HCT116 (cell line): ENCODE results near the gene TSPAN6. TPM values are rescaled to one million over a fixed set of nuclear protein-coding genes. Genes with fewer than 3 reads are reported as not detected.

Experiments
- ATAC-seq: fragments of 200-7000 bp; cut with Tn5 transposase; 2 replicates; pipeline ENCODE4 v1.9.1; 2020; ENCODE audit warnings: mild to moderate bottlenecking, moderate library complexity
- BruUV-seq: library from RNA; stranded (reverse); fragments of 400-500 nt; replicated peaks from 2 replicates; lab custom pipeline; 2021; lab: Mats Ljungman, UMichigan
- CTCF ChIA-PET: fragments of 300-600 bp; sonication (Branson Sonifier 250); formaldehyde crosslinking; loops from one replicate; lab custom pipeline; 2021; ENCODE audit warnings: antibody characterized with exemption; lab: Charles Lee
- POLR2A ChIA-PET: fragments of 300-600, 350-600 bp; sonication (Branson Sonifier 250); formaldehyde crosslinking; loops from one replicate; lab custom pipeline; 2021; ENCODE audit warnings: antibody characterized with exemption; lab: Charles Lee
- RAD21 ChIA-PET, 2 experiments: fragments of 300-600 bp; sonication (Branson Sonifier 250); formaldehyde crosslinking; loops; one replicate each; lab custom pipeline; 2023; ENCODE audit warnings: low total read pairs in 2 of 2; ENCODE audit not compliant: uncharacterized antibody in 2 of 2, unreplicated experiment in 2 of 2, low non-redundant PET in 1 of 2; lab: Charles Lee
- DNase-seq: peaks from one replicate; pipeline ENCODE4 v3.0.0-alpha.2; 2010; ENCODE audit warnings: low read depth, low spot score
- H2AFZ ChIP-seq: fragments of 200-600 bp; shearing (Covaris generic), sonication (generic); 2 replicates; pipeline ENCODE4 v1.6.1; 2017; ENCODE audit warnings: low read depth, mixed run types, mixed read lengths, antibody characterized with exemption, low read length; ENCODE audit not compliant: poor library complexity, severe bottlenecking
- H3K27ac ChIP-seq: 2 replicates; pipeline ENCODE4 v1.5.1; 2012; ENCODE audit warnings: low read depth, low read length
- H3K27me3 ChIP-seq: fragments of 200-600 bp; sonication (generic); 2 replicates; pipeline ENCODE4 v1.6.1; 2016; ENCODE audit warnings: mixed run types, low read length, mixed read lengths; ENCODE audit not compliant: insufficient read depth
- H3K36me3 ChIP-seq, 2 experiments: fragments of 200-500 bp in 1 of 2; fragments of 200-600 bp in 1 of 2; sonication (Bioruptor generic) in 1 of 2; sonication (generic) in 1 of 2; 2 replicates each; pipeline versions ENCODE4 v1.5.1 to v1.6.1; 2014 to 2016; ENCODE audit warnings: low read length in 2 of 2, inconsistent platforms in 1 of 2, mixed read lengths in 1 of 2, mixed run types in 1 of 2; ENCODE audit not compliant: insufficient read depth in 2 of 2, control insufficient read depth in 1 of 2
- H3K4me1 ChIP-seq, 2 experiments: fragments of 200-600 bp in 1 of 2; sonication (generic) in 1 of 2; 2 replicates each; pipeline versions ENCODE4 v1.5.1 to v1.6.1; 2012 to 2017; ENCODE audit warnings: low read length in 2 of 2, inconsistent platforms in 1 of 2, mild to moderate bottlenecking in 1 of 2, mixed read lengths in 1 of 2, mixed run types in 1 of 2, moderate library complexity in 1 of 2; ENCODE audit not compliant: insufficient read depth in 2 of 2, control insufficient read depth in 1 of 2
- H3K4me2 ChIP-seq: fragments of 200-600 bp; sonication (generic); 2 replicates; pipeline ENCODE4 v1.6.1; 2017; ENCODE audit warnings: mixed run types, low read length, mixed read lengths
- H3K4me3 ChIP-seq, 2 experiments: fragments of 200-600 bp in 1 of 2; sonication (generic) in 1 of 2; replicated peaks in 1 of 2; 2 replicates each; pipeline ENCODE4 v1.5.1; 2011 to 2016; ENCODE audit warnings: low read length in 2 of 2, control low read depth in 1 of 2, low read depth in 1 of 2, mild to moderate bottlenecking in 1 of 2, mixed read lengths in 1 of 2, mixed run types in 1 of 2
- H3K79me2 ChIP-seq: fragments of 200-600 bp; sonication (generic); 2 replicates; pipeline ENCODE4 v1.6.1; 2017; ENCODE audit warnings: mild to moderate bottlenecking, mixed run types, low read length, moderate library complexity, mixed read lengths; ENCODE audit not compliant: insufficient read depth
- H3K9ac ChIP-seq: fragments of 200-600 bp; sonication (generic); 2 replicates; pipeline ENCODE4 v1.6.1; 2016; ENCODE audit warnings: low read length, mixed read lengths
- H3K9me2 ChIP-seq: fragments of 200-600 bp; sonication (generic), shearing (Covaris generic); 2 replicates; pipeline ENCODE4 v1.6.1; 2017; ENCODE audit warnings: mixed run types, mild to moderate bottlenecking, moderate library complexity; ENCODE audit not compliant: insufficient read depth
- H3K9me3 ChIP-seq, 2 experiments: fragments of 200-500 bp in 1 of 2; fragments of 200-600 bp in 1 of 2; sonication (Bioruptor generic) in 1 of 2; sonication (generic) in 1 of 2; 2 replicates each; pipeline ENCODE4 v1.6.1; 2014 to 2017; ENCODE audit warnings: low read length in 2 of 2, mixed read lengths in 2 of 2, inconsistent platforms in 1 of 2, low read depth in 1 of 2, mild to moderate bottlenecking in 1 of 2, mixed run types in 1 of 2, moderate library complexity in 1 of 2; ENCODE audit not compliant: control insufficient read depth in 1 of 2, insufficient read depth in 1 of 2
- H4K20me1 ChIP-seq: fragments of 200-600 bp; sonication (generic), shearing (Covaris generic); 2 replicates; pipeline ENCODE4 v1.6.1; 2017; ENCODE audit warnings: mixed run types, mild to moderate bottlenecking, moderate library complexity; ENCODE audit not compliant: insufficient read depth
- ATF3 ChIP-seq: IDR thresholded peaks from 2 replicates; pipeline ENCODE4 v1.6.1; 2012
- CEBPB ChIP-seq: IDR thresholded peaks from 2 replicates; pipeline ENCODE4 v1.6.1; 2012; ENCODE audit warnings: low read depth
- CTCF ChIP-seq, 3 experiments: fragments of 200-600 bp in 1 of 3; sonication (generic) in 1 of 3; IDR thresholded peaks in 2 of 3; conservative IDR thresholded peaks in 1 of 3; 2 replicates each; pipeline ENCODE4 v1.5.1; 2012 to 2017; ENCODE audit warnings: low read depth in 2 of 3, low read length in 2 of 3, antibody characterized with exemption in 1 of 3, borderline replicate concordance in 1 of 3, control low read depth in 1 of 3, mild to moderate bottlenecking in 1 of 3, mixed read lengths in 1 of 3, mixed run types in 1 of 3, moderate library complexity in 1 of 3; ENCODE audit not compliant: insufficient read depth in 1 of 3
- EZH2 ChIP-seq: fragments of 200-600 bp; sonication (generic); IDR thresholded peaks from 2 replicates; pipeline ENCODE4 v1.6.1; 2017; ENCODE audit warnings: antibody characterized with exemption, mixed run types
- JUND ChIP-seq: IDR thresholded peaks from 2 replicates; pipeline ENCODE4 v1.6.1; 2012
- POLR2A ChIP-seq: IDR thresholded peaks from 2 replicates; pipeline ENCODE4 v1.7.0; 2011; ENCODE audit warnings: borderline replicate concordance; ENCODE audit not compliant: insufficient read depth, insufficient read length; ENCODE audit errors: extremely low read depth
- RAD21 ChIP-seq: IDR thresholded peaks from 2 replicates; pipeline ENCODE4 v1.6.1; 2012; ENCODE audit warnings: low read depth, mild to moderate bottlenecking
- SIN3A ChIP-seq: IDR thresholded peaks from 2 replicates; pipeline ENCODE4 v1.6.1; 2012; ENCODE audit warnings: low read depth
- SP1 ChIP-seq: IDR thresholded peaks from 2 replicates; pipeline ENCODE4 v1.6.1; 2012; ENCODE audit warnings: low read depth
- SRF ChIP-seq: IDR thresholded peaks from 2 replicates; pipeline ENCODE4 v1.6.1; 2012; ENCODE audit warnings: low read depth
- TCF7L2 ChIP-seq: IDR thresholded peaks from 2 replicates; pipeline ENCODE4 v1.7.0; 2011; ENCODE audit warnings: borderline replicate concordance, inconsistent platforms; ENCODE audit not compliant: insufficient read depth, insufficient read length; ENCODE audit errors: extremely low read depth
- YY1 ChIP-seq: IDR thresholded peaks from 2 replicates; pipeline ENCODE4 v1.6.1; 2011; ENCODE audit warnings: low read length, low read depth, moderate library complexity, mild to moderate bottlenecking; ENCODE audit not compliant: insufficient replicate concordance; ENCODE audit errors: extremely low read depth
- ZBTB33 ChIP-seq: IDR thresholded peaks from 2 replicates; pipeline ENCODE4 v1.6.1; 2011; ENCODE audit warnings: mild to moderate bottlenecking, low read length, moderate library complexity; ENCODE audit not compliant: insufficient replicate concordance; ENCODE audit errors: extremely low read depth
- ZFX ChIP-seq: fragments of 450-650 bp; IDR thresholded peaks from 2 replicates; pipeline ENCODE4 v1.6.1; 2017
- intact Hi-C: fragments of 100-400 bp; cut with micrococcal nuclease; formaldehyde crosslinking; loops from 2 replicates; pipeline ENCODE4 v1.10.0; 2022
- total RNA-seq: library from RNA; stranded (reverse); gene quantifications from one replicate; pipeline ENCODE4 v1.2.1, GENCODE V29; 2021; ENCODE audit not compliant: unreplicated experiment
- TF ChIP-seq, protein P1 (sequence below): IDR thresholded peaks from 2 replicates; pipeline ENCODE4 v1.6.1; 2012; ENCODE audit warnings: low read depth

The TSPAN6 gene
- total RNA-seq, 1 experiment from 2014 or later: 25.0 TPM

DNA sequence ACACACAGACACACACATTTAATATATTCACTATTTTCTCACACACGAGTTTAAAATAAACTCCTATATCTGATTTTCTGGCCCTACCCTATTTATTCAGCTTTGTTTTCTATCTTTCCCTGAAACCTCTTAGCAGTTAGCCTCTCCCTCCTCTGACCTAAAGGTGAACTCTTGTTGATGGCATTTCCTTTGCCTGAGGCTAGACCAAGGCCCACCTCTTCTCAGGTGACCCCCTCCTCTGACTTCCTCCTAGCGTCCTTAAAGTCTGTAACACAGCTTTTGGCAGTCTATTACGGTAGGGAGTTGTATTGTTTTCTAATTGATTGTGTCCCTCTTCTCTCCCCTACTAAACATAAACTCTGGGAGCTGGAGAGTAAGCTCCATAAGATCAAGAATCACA is 5.7 kb upstream of the TSPAN6 start (continued):
- no peak for TF ChIP-seq CTCF (IDR thresholded peaks at IDR 0.05 in 2 of 3, conservative IDR thresholded peaks at IDR 0.05 in 1 of 3; ENCODE audit: borderline replicate concordance in 1 of 3, insufficient read depth in 1 of 3, low read depth in 2 of 3, low read length in 2 of 3)
- no peak for TF ChIP-seq ZFX

DNA sequence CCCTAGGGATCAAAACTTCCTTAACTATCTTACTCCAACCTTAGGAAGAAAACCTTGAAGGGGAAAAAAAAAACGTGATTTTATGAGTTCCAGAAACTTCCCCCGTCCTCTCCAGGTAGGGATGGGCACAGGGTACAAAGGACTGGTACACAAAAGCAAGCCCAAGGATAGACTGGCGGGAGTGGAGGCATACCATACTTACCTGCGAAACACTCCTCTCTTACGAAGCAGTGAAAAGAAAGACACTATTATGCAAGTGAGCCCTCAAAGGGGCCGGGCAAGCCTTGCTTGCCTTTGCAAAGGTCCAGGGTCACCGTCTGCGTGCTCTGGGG is 651 bp downstream of the TSPAN6 start:
- no peaks in the 10 kb centered on the region; a peak in 2 of 4 replicates for H3K36me3 ChIP-seq
- H3K27me3 ChIP-seq: no peaks in the 10 kb centered on the region
- H4K20me1 ChIP-seq: no peaks in the 10 kb centered on the region
- peaks cover 0 to 8% of the 10 kb centered on the region in 2 experiments; a peak in 1 of 4 replicates for H3K4me1 ChIP-seq
- no TSS peak for BruUV-seq
- peak overlapping the region; percentile 52; the same call in 1 of the 2 replicates for H3K27ac ChIP-seq
- intact Hi-C loops: no loop called here
- no peaks in the 10 kb centered on the region for H3K79me2 ChIP-seq
- H2AFZ ChIP-seq: no peak overlapping the region
- peak overlapping the region; percentile 77 for H3K9ac ChIP-seq
- ATAC-seq (peak; percentile 30), DNase-seq (no peak)
- H3K9me3 ChIP-seq: no peaks in the 10 kb centered on the region
- no peaks in the 10 kb centered on the region for H3K9me2 ChIP-seq
- ChIA-PET CTCF (interaction anchor here (1.8 kb wide), 1 partner anchor 9 kb away, joined by 11 read pairs; no protein-coding TSS in a partner anchor), RAD21 (interaction anchor here in 1 of 2 experiments (0.6 kb wide), 1 partner anchor 34 kb away, joined by 3 read pairs; no protein-coding TSS in a partner anchor), POLR2A (no interaction called here)
- TF ChIP-seq ATF3: no peak
- no peak for TF ChIP-seq CEBPB
- TF ChIP-seq SIN3A: no peak
- no peak for TF ChIP-seq CTCF (IDR thresholded peaks at IDR 0.05 in 2 of 3, conservative IDR thresholded peaks at IDR 0.05 in 1 of 3; ENCODE audit: borderline replicate concordance in 1 of 3, insufficient read depth in 1 of 3, low read depth in 2 of 3, low read length in 2 of 3)
- TF ChIP-seq TCF7L2: no peak
- TF ChIP-seq POLR2A: no peak
- TF ChIP-seq EZH2: no peak
- no peak for TF ChIP-seq YY1
- TF ChIP-seq SP1: no peak
- TF ChIP-seq ZBTB33: no peak
- no peak for TF ChIP-seq JUND
- TF ChIP-seq SRF: no peak
- TF ChIP-seq RAD21: no peak
- TF ChIP-seq, protein P1, sequence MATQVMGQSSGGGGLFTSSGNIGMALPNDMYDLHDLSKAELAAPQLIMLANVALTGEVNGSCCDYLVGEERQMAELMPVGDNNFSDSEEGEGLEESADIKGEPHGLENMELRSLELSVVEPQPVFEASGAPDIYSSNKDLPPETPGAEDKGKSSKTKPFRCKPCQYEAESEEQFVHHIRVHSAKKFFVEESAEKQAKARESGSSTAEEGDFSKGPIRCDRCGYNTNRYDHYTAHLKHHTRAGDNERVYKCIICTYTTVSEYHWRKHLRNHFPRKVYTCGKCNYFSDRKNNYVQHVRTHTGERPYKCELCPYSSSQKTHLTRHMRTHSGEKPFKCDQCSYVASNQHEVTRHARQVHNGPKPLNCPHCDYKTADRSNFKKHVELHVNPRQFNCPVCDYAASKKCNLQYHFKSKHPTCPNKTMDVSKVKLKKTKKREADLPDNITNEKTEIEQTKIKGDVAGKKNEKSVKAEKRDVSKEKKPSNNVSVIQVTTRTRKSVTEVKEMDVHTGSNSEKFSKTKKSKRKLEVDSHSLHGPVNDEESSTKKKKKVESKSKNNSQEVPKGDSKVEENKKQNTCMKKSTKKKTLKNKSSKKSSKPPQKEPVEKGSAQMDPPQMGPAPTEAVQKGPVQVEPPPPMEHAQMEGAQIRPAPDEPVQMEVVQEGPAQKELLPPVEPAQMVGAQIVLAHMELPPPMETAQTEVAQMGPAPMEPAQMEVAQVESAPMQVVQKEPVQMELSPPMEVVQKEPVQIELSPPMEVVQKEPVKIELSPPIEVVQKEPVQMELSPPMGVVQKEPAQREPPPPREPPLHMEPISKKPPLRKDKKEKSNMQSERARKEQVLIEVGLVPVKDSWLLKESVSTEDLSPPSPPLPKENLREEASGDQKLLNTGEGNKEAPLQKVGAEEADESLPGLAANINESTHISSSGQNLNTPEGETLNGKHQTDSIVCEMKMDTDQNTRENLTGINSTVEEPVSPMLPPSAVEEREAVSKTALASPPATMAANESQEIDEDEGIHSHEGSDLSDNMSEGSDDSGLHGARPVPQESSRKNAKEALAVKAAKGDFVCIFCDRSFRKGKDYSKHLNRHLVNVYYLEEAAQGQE: no peak
- H3K4me3 ChIP-seq: peak overlapping the region; percentile 61 to 66
- peak overlapping the region; percentile 75 for H3K4me2 ChIP-seq
